ENCODE measurements around the gene APEH. TPM values are rescaled to one million over a fixed set of nuclear protein-coding genes. Genes with fewer than 3 reads are reported as not detected.

Gene APEH
- total and polyA plus RNA-seq, 10 of the 15 experiments (the other 5 are each of a cell fraction or from before 2014, with no cell fraction given), result 74.4 to 214 (median 131) TPM

DNA sequence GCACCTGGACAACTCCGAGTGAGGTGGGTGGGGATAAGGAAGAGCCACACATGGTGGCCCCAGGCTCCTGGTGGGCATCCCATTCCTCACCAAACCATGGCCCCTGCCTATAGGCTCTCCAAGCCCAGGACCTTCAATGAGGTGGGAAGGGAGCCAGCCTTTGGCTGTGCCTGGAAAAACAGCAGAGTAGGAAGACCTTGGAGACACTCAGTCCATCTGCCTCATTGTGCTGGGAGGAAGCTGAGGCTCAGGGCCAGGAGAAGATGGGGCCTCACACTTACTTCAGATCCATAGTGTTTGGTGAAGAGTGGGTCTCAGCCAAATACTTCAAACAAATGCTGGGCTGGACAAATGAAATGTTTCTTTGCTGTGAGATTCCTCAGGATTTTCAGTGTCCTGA is 47.4 kb upstream of the APEH start:
- no peak overlapping the region for H2AFZ ChIP-seq (ENCODE audit: control insufficient read depth, low read depth, low read length)
- WGBS (ENCODE audit: insufficient coverage, insufficient replicate concordance, low lambda C conversion rate, missing lambda C conversion rate), result 56% methylated on average over 1 of the region's 1 CpG
- H3K4me3 ChIP-seq, result no peak overlapping the region
- intact Hi-C loops (cut with micrococcal nuclease; ENCODE audit: unreplicated experiment), result no loop called here
- TF ChIP-seq IKZF2 (IDR thresholded peaks at IDR 0.05), result no peak
- no peak for TF ChIP-seq HDGF (IDR thresholded peaks at IDR 0.05)
- no peak for TF ChIP-seq POLR2A (IDR thresholded peaks at IDR 0.05; ENCODE audit: low read depth, low read length)
- no peak for TF ChIP-seq NFXL1 (IDR thresholded peaks at IDR 0.05; ENCODE audit: borderline replicate concordance)
- H3K27ac ChIP-seq (ENCODE audit: control insufficient read depth, insufficient read depth), result no peak overlapping the region
- H3K9ac ChIP-seq (ENCODE audit: control insufficient read depth, insufficient read depth, low read length), result no peak overlapping the region
- H3K4me2 ChIP-seq (ENCODE audit: control insufficient read depth, insufficient read depth), result no peak overlapping the region
- SMC1A ChIA-PET (ENCODE audit: uncharacterized antibody, unreplicated experiment), result no interaction called here
- no peaks in the 10 kb centered on the region; the same call in 2 of the 3 replicates for H3K9me3 ChIP-seq (replicated peaks; ENCODE audit: control insufficient read depth, insufficient read depth, low read length)
- no peaks in the 10 kb centered on the region for H3K4me1 ChIP-seq (ENCODE audit: control insufficient read depth, insufficient read depth, low read length)
- H4K20me1 ChIP-seq (ENCODE audit: control insufficient read depth, insufficient read depth), result no peaks in the 10 kb centered on the region
- DNase-seq (ENCODE audit: low read depth, low spot score), result no peak
- ATAC-seq, result no peak
- no peak for FAIRE-seq
- RAD21 ChIA-PET (ENCODE audit: unreplicated experiment), result no interaction called here
- no peaks in the 10 kb centered on the region for H3K79me2 ChIP-seq (ENCODE audit: control insufficient read depth, insufficient read depth, low read length)
- in situ Hi-C loops (cut with MboI), result no loop called here
- POLR2A ChIA-PET, result interaction anchor here (0.5 kb wide), 1 partner anchor 128 kb away, joined by 5 read pairs; no protein-coding TSS in a partner anchor
- no peaks in the 10 kb centered on the region for H3K36me3 ChIP-seq (ENCODE audit: control insufficient read depth in 2 of 2, insufficient read depth in 2 of 2, low read length in 1 of 2)
- BruUV-seq (replicated peaks), result no TSS peak
- no peaks in the 10 kb centered on the region; a peak in 1 of 4 replicates for H3K27me3 ChIP-seq (replicated peaks in 1 of 2; ENCODE audit: control insufficient read depth in 2 of 2, insufficient read depth in 2 of 2, low read length in 1 of 2)
- CTCF ChIA-PET, result no interaction called here

DNA sequence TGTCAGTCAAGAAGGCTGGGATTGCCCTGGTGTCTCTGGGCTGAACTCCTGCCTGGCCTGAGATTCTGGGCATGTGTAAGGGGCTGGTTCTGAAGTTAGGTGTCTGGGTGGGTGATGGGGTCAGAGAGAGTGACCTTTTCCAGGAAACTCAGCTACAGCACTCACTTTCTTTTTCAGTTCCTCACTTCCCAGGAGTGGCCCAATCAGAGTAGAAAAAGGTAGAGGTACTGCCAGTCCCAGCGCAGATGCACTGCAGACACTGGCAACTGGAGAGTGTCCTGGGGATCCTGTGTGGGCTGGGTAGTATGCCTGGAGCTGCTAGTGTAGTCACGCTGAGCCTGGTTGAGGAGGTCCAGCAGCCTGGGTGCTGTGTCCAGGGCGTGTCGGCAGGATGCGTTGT is 46.5 kb upstream of the APEH start:
- H3K9ac ChIP-seq (ENCODE audit: control insufficient read depth, insufficient read depth, low read length), result no peak overlapping the region
- no peak overlapping the region for H3K4me2 ChIP-seq (ENCODE audit: control insufficient read depth, insufficient read depth)
- SMC1A ChIA-PET (ENCODE audit: uncharacterized antibody, unreplicated experiment), result no interaction called here
- no peaks in the 10 kb centered on the region; the same call in 2 of the 3 replicates for H3K9me3 ChIP-seq (replicated peaks; ENCODE audit: control insufficient read depth, insufficient read depth, low read length)
- H3K27me3 ChIP-seq (replicated peaks in 1 of 2; ENCODE audit: control insufficient read depth in 2 of 2, insufficient read depth in 2 of 2, low read length in 1 of 2), result no peaks in the 10 kb centered on the region; a peak in 1 of 4 replicates
- no TSS peak for BruUV-seq (replicated peaks)
- H4K20me1 ChIP-seq (ENCODE audit: control insufficient read depth, insufficient read depth), result no peaks in the 10 kb centered on the region
- FAIRE-seq, result no peak
- POLR2A ChIA-PET, result no interaction called here
- H3K4me1 ChIP-seq (ENCODE audit: control insufficient read depth, insufficient read depth, low read length), result no peaks in the 10 kb centered on the region
- in situ Hi-C loops (cut with MboI) (no loop called here), intact Hi-C loops (cut with micrococcal nuclease; ENCODE audit: unreplicated experiment) (no loop called here)
- ATAC-seq, result no peak
- DNase-seq (ENCODE audit: low read depth, low spot score), result no peak
- CTCF ChIA-PET, result no interaction called here
- no peak overlapping the region for H3K27ac ChIP-seq (ENCODE audit: control insufficient read depth, insufficient read depth)
- 59% methylated on average over 5 of the region's 5 CpGs for WGBS (ENCODE audit: insufficient coverage, insufficient replicate concordance, low lambda C conversion rate, missing lambda C conversion rate)
- no peak overlapping the region for H2AFZ ChIP-seq (ENCODE audit: control insufficient read depth, low read depth, low read length)
- no peaks in the 10 kb centered on the region for H3K79me2 ChIP-seq (ENCODE audit: control insufficient read depth, insufficient read depth, low read length)
- RAD21 ChIA-PET (ENCODE audit: unreplicated experiment), result no interaction called here
- H3K4me3 ChIP-seq, result no peak overlapping the region
- H3K36me3 ChIP-seq (ENCODE audit: control insufficient read depth in 2 of 2, insufficient read depth in 2 of 2, low read length in 1 of 2), result no peaks in the 10 kb centered on the region
- TF ChIP-seq, protein P1, sequence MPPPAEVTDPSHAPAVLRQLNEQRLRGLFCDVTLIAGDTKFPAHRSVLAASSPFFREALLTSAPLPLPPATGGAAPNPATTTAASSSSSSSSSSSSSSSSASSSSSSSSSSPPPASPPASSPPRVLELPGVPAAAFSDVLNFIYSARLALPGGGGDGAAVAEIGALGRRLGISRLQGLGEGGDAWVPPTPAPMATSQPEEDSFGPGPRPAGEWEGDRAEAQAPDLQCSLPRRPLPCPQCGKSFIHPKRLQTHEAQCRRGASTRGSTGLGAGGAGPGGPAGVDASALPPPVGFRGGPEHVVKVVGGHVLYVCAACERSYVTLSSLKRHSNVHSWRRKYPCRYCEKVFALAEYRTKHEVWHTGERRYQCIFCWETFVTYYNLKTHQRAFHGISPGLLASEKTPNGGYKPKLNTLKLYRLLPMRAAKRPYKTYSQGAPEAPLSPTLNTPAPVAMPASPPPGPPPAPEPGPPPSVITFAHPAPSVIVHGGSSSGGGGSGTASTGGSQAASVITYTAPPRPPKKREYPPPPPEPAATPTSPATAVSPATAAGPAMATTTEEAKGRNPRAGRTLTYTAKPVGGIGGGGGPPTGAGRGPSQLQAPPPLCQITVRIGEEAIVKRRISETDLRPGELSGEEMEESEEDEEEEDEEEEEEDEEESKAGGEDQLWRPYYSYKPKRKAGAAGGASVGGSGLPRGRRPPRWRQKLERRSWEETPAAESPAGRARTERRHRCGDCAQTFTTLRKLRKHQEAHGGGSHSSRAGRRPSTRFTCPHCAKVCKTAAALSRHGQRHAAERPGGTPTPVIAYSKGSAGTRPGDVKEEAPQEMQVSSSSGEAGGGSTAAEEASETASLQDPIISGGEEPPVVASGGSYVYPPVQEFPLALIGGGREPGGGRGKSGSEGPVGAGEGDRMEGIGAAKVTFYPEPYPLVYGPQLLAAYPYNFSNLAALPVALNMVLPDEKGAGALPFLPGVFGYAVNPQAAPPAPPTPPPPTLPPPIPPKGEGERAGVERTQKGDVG (CRISPR knock-in tag; IDR thresholded peaks at IDR 0.05), result no peak
- TF ChIP-seq ETV6 (conservative IDR thresholded peaks at IDR 0.05 in 1 of 2, IDR thresholded peaks at IDR 0.05 in 1 of 2; ENCODE audit: borderline replicate concordance in 1 of 2, low read depth in 1 of 2), result no peak
- TF ChIP-seq, protein P2, sequence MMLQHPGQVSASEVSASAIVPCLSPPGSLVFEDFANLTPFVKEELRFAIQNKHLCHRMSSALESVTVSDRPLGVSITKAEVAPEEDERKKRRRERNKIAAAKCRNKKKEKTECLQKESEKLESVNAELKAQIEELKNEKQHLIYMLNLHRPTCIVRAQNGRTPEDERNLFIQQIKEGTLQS (IDR thresholded peaks at IDR 0.05; ENCODE audit: borderline replicate concordance, extremely low read depth, low read depth, low read length), result no peak
- TF ChIP-seq, protein P3, sequence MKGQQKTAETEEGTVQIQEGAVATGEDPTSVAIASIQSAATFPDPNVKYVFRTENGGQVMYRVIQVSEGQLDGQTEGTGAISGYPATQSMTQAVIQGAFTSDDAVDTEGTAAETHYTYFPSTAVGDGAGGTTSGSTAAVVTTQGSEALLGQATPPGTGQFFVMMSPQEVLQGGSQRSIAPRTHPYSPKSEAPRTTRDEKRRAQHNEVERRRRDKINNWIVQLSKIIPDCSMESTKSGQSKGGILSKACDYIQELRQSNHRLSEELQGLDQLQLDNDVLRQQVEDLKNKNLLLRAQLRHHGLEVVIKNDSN (IDR thresholded peaks at IDR 0.05; ENCODE audit: borderline replicate concordance, extremely low read length, insufficient read depth, low read depth, low read length), result no peak
- no peak for TF ChIP-seq SMAD1 (IDR thresholded peaks at IDR 0.05; ENCODE audit: low read depth, partially characterized antibody)
- no peak for TF ChIP-seq CHD4 (IDR thresholded peaks at IDR 0.05)
- no peak for TF ChIP-seq ESRRA (IDR thresholded peaks at IDR 0.05; ENCODE audit: low read length)
- no peak for TF ChIP-seq STAT1 (conservative IDR thresholded peaks at IDR 0.05)
- no peak for TF ChIP-seq GABPA (IDR thresholded peaks at IDR 0.05; ENCODE audit: low read depth)
- no peak for TF ChIP-seq BMI1 (IDR thresholded peaks at IDR 0.05; ENCODE audit: borderline replicate concordance)
- TF ChIP-seq GATAD2B (conservative IDR thresholded peaks at IDR 0.05; ENCODE audit: low read depth), result no peak
- no peak for TF ChIP-seq NBN (IDR thresholded peaks at IDR 0.05)

Data from GM12878 (cell line).